ENCODE measurements around the gene ADGRV1.

GRCh38 chr5:90703932-90704331 is 145.3 kb downstream of the ADGRV1 start:
- TF ChIP-seq POLR2A (IDR thresholded peaks at IDR 0.05; ENCODE audit: extremely low read depth, insufficient read length) = no peak
- TF ChIP-seq CTCF (IDR thresholded peaks at IDR 0.05; ENCODE audit: low read depth, low read length) = no peak
- no peak for TF ChIP-seq MYC (IDR thresholded peaks at IDR 0.05; ENCODE audit: low read depth, low read length)
- TF ChIP-seq MAX (IDR thresholded peaks at IDR 0.05; ENCODE audit: low read depth, low read length) = no peak

All from NB4 (cell line).